SK-N-SH treated with all-trans-retinoic acid at 6 μM for 48 hours (cell line): ENCODE data around the gene OR4C5.
"Not testable (repeated sequence)": the region's sequence is repeated elsewhere in the genome, so short reads cannot be mapped to it uniquely, and the experiment has no call there.

Experiments used
- BACH2 ChIP-seq: fragments of 250-450 bp; sonication (Bioruptor Pico); IDR thresholded peaks from 2 replicates; pipeline ENCODE4 v1.9.0; 2021; ENCODE audit warnings: mild to moderate bottlenecking, borderline replicate concordance
- CREB5 ChIP-seq: fragments of 250-450 bp; sonication (Bioruptor Pico); IDR thresholded peaks from 2 replicates; pipeline ENCODE4 v1.5.1; 2020; ENCODE audit warnings: low read depth, mild to moderate bottlenecking, moderate library complexity
- CSDC2 ChIP-seq: fragments of 250-450 bp; sonication (Bioruptor Pico); IDR thresholded peaks from 2 replicates; pipeline ENCODE4 v1.5.0; 2020; ENCODE audit warnings: mild to moderate bottlenecking, moderate library complexity
- ESRRG ChIP-seq: fragments of 250-450 bp; sonication (Bioruptor Pico); IDR thresholded peaks from 2 replicates; pipeline ENCODE4 v1.6.1; 2021; ENCODE audit warnings: mild to moderate bottlenecking
- ISL1 ChIP-seq: fragments of 250-450 bp; sonication (Bioruptor Pico); IDR thresholded peaks from 2 replicates; pipeline ENCODE4 v2.1.2; 2022; ENCODE audit warnings: mild to moderate bottlenecking, moderate library complexity
- PPARA ChIP-seq: fragments of 250-450 bp; sonication (Bioruptor Pico); IDR thresholded peaks from 2 replicates; pipeline ENCODE4 v1.5.0; 2020; ENCODE audit warnings: mild to moderate bottlenecking, borderline replicate concordance
- RARB ChIP-seq: fragments of 250-450 bp; sonication (Bioruptor Pico); IDR thresholded peaks from 2 replicates; pipeline ENCODE4 v1.8.0; 2021; ENCODE audit warnings: mild to moderate bottlenecking, moderate library complexity
- TCF4 ChIP-seq: fragments of 250-450 bp; sonication (Bioruptor Pico); IDR thresholded peaks from 2 replicates; pipeline ENCODE4 v1.8.0; 2021; ENCODE audit warnings: mild to moderate bottlenecking, moderate library complexity, borderline replicate concordance
- TF ChIP-seq, protein P1 (sequence below): fragments of 250-450 bp; sonication (Bioruptor Pico); IDR thresholded peaks from 2 replicates; pipeline ENCODE4 v1.5.1; 2021; ENCODE audit warnings: mild to moderate bottlenecking, moderate library complexity

DNA sequence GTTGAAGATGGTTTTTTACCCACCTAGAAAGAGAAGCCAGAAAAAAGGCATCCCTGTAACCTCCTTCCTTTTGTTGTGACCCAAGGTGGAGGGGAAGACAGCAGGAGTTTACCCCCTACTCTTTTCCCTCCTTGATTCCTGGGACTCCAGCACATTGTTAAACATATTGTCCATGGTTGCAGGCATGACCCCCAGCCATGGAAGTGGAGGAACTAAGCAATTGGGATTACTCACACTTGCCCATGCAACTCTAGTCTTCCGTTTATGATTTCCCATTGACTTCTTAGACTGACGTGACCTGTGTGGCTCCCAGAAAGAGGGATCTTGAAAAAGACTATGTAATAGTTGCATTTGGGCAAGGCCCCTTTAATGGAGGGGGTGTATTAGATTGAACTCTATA lies 17.9 kb upstream of the OR4C5 start:
- TF ChIP-seq, protein P1, sequence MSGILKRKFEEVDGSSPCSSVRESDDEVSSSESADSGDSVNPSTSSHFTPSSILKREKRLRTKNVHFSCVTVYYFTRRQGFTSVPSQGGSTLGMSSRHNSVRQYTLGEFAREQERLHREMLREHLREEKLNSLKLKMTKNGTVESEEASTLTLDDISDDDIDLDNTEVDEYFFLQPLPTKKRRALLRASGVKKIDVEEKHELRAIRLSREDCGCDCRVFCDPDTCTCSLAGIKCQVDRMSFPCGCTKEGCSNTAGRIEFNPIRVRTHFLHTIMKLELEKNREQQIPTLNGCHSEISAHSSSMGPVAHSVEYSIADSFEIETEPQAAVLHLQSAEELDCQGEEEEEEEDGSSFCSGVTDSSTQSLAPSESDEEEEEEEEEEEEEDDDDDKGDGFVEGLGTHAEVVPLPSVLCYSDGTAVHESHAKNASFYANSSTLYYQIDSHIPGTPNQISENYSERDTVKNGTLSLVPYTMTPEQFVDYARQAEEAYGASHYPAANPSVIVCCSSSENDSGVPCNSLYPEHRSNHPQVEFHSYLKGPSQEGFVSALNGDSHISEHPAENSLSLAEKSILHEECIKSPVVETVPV = not testable (repeated sequence)
- not testable (repeated sequence) for TF ChIP-seq ISL1 (CRISPR knock-in tag); ESRRG; CREB5 (CRISPR knock-in tag); TCF4; RARB (CRISPR knock-in tag); CSDC2 (CRISPR knock-in tag); PPARA (CRISPR knock-in tag); BACH2 (CRISPR knock-in tag)
